SK-N-SH (cell line): ENCODE data around the gene ADD3. TPM values are rescaled to one million over a fixed set of nuclear protein-coding genes. Genes with fewer than 3 reads are reported as not detected.

ENCODE experiments used
- CTCF ChIA-PET: fragments of 300-600, 350-600 bp; formaldehyde crosslinking; extraction: SDS; loops from one replicate; lab custom pipeline; 2021; lab: Yijun Ruan, JAX
- POLR2A ChIA-PET: fragments of 350-600 bp; sonication (Branson Sonifier 250); formaldehyde crosslinking; extraction: SDS; loops from one replicate; lab custom pipeline; 2020; ENCODE audit warnings: antibody characterized with exemption, inconsistent platforms; lab: Yijun Ruan, JAX
- DNase-seq: peaks from one replicate; pipeline ENCODE4 v3.0.0; 2012
- H2AFZ ChIP-seq: fragments of 200-600 bp; sonication (generic); 2 replicates; pipeline ENCODE4 v1.8.1; 2016; ENCODE audit warnings: antibody characterized with exemption, mild to moderate bottlenecking, low read depth
- H3F3A ChIP-seq: fragments of 200-600 bp; sonication (generic); replicated peaks from 2 replicates; pipeline ENCODE3; 2016; ENCODE audit warnings: antibody characterized with exemption, mild to moderate bottlenecking; ENCODE audit not compliant: insufficient read depth
- H3K27ac ChIP-seq, 2 experiments: fragments of 200-500 bp in 1 of 2; fragments of 200-600 bp in 1 of 2; sonication (Bioruptor generic) in 1 of 2; sonication (generic), shearing (Covaris generic) in 1 of 2; 2 replicates each; pipeline versions ENCODE4 v1.5.1 to v1.6.1; 2014 to 2016; ENCODE audit warnings: low read depth in 2 of 2, inconsistent platforms in 1 of 2, low read length in 1 of 2, mild to moderate bottlenecking in 1 of 2, mixed read lengths in 1 of 2
- H3K27me3 ChIP-seq: fragments of 200-600 bp; sonication (generic), shearing (Covaris generic); 2 replicates; pipeline ENCODE4 v1.6.1; 2016; ENCODE audit warnings: mixed run types; ENCODE audit not compliant: insufficient read depth
- H3K36me3 ChIP-seq, 2 experiments: fragments of 200-500 bp in 1 of 2; fragments of 200-600 bp in 1 of 2; sonication (Bioruptor generic) in 1 of 2; sonication (generic) in 1 of 2; replicated peaks in 1 of 2; 2 replicates each; pipeline versions ENCODE3 to v1.5.1; 2014 to 2016; ENCODE audit warnings: low read length in 1 of 2, mild to moderate bottlenecking in 1 of 2; ENCODE audit not compliant: insufficient read depth in 2 of 2, control insufficient read depth in 1 of 2
- H3K4me1 ChIP-seq, 2 experiments: fragments of 200-500 bp in 1 of 2; fragments of 200-600 bp in 1 of 2; sonication (Bioruptor generic) in 1 of 2; sonication (generic), shearing (Covaris generic) in 1 of 2; 2 replicates each; pipeline versions ENCODE4 v1.5.1 to v1.6.1; 2014 to 2016; ENCODE audit warnings: low read depth in 1 of 2, low read length in 1 of 2, mixed run types in 1 of 2; ENCODE audit not compliant: insufficient read depth in 2 of 2, control insufficient read depth in 1 of 2
- H3K4me2 ChIP-seq: fragments of 200-600 bp; sonication (generic), shearing (Covaris generic); 2 replicates; pipeline ENCODE4 v1.6.1; 2017; ENCODE audit warnings: mixed run types
- H3K4me3 ChIP-seq, 2 experiments: fragments of 200-500 bp in 1 of 2; fragments of 200-600 bp in 1 of 2; sonication (Bioruptor generic) in 1 of 2; sonication (generic), shearing (Covaris generic) in 1 of 2; 2 replicates each; pipeline versions ENCODE4 v1.5.1 to v1.8.1; 2014 to 2016; ENCODE audit warnings: low read depth in 2 of 2, inconsistent platforms in 1 of 2, low read length in 1 of 2, mild to moderate bottlenecking in 1 of 2, mixed read lengths in 1 of 2, moderate library complexity in 1 of 2
- H3K79me2 ChIP-seq: fragments of 200-600 bp; sonication (generic); 2 replicates; pipeline ENCODE4 v1.8.1; 2017; ENCODE audit warnings: mild to moderate bottlenecking; ENCODE audit not compliant: insufficient read depth
- H3K9ac ChIP-seq: fragments of 200-600 bp; sonication (generic); 2 replicates; pipeline ENCODE4 v1.6.1; 2017; ENCODE audit warnings: mixed run types
- H3K9me2 ChIP-seq: fragments of 200-600 bp; sonication (generic); 2 replicates; pipeline ENCODE4 v1.6.1; 2017; ENCODE audit warnings: mixed run types
- H3K9me3 ChIP-seq: fragments of 200-600 bp; sonication (generic); 2 replicates; pipeline ENCODE4 v1.6.1; 2017; ENCODE audit warnings: mixed run types, mild to moderate bottlenecking, moderate library complexity
- H4K20me1 ChIP-seq: fragments of 200-600 bp; sonication (generic); 2 replicates; pipeline ENCODE4 v1.6.1; 2017; ENCODE audit warnings: mild to moderate bottlenecking, mixed run types; ENCODE audit not compliant: insufficient read depth
- CHD2 ChIP-seq: fragments of 150-350 bp; IDR thresholded peaks from 2 replicates; pipeline ENCODE4 v1.6.1; 2018; ENCODE audit warnings: low read length; ENCODE audit not compliant: partially characterized antibody
- ELF1 ChIP-seq: IDR thresholded peaks from 2 replicates; pipeline ENCODE4 v1.4.0; 2012
- FOSL2 ChIP-seq: IDR thresholded peaks from 2 replicates; pipeline ENCODE4 v1.4.0; 2012; ENCODE audit warnings: low read depth, mild to moderate bottlenecking, moderate library complexity, borderline replicate concordance
- FOXJ3 ChIP-seq: sonication (generic); formaldehyde crosslinking; IDR thresholded peaks from 2 replicates; pipeline ENCODE4 v1.5.1; 2020; ENCODE audit warnings: mild to moderate bottlenecking, missing genetic modification reagents
- GABPA ChIP-seq: IDR thresholded peaks from 2 replicates; pipeline ENCODE4 v1.4.0; 2012; ENCODE audit warnings: low read depth, mild to moderate bottlenecking
- GATA2 ChIP-seq: sonication (generic); formaldehyde crosslinking; IDR thresholded peaks from 2 replicates; pipeline ENCODE4 v1.5.0; 2020; ENCODE audit warnings: mild to moderate bottlenecking, missing genetic modification reagents
- MEF2A ChIP-seq: IDR thresholded peaks from 2 replicates; pipeline ENCODE4 v1.4.0; 2012; ENCODE audit warnings: low read depth, borderline replicate concordance
- NFIC ChIP-seq: IDR thresholded peaks from 2 replicates; pipeline ENCODE4 v1.4.0; 2012; ENCODE audit warnings: borderline replicate concordance
- NRF1 ChIP-seq: IDR thresholded peaks from 2 replicates; pipeline ENCODE4 v1.6.1; 2012; ENCODE audit warnings: low read depth, mild to moderate bottlenecking, low read length
- RFX5 ChIP-seq: IDR thresholded peaks from 2 replicates; pipeline ENCODE4 v1.6.1; 2012; ENCODE audit warnings: mild to moderate bottlenecking, improper control_type of control experiment, low read length
- RXRA ChIP-seq: IDR thresholded peaks from 2 replicates; pipeline ENCODE4 v1.4.0; 2012; ENCODE audit warnings: low read depth, mild to moderate bottlenecking, borderline replicate concordance
- SIN3A ChIP-seq: IDR thresholded peaks from 2 replicates; pipeline ENCODE4 v1.6.1; 2012; ENCODE audit warnings: low read depth, mild to moderate bottlenecking, low read length, moderate library complexity, borderline replicate concordance
- SMC3 ChIP-seq: IDR thresholded peaks from 2 replicates; pipeline ENCODE4 v1.6.1; 2012; ENCODE audit warnings: low read depth, low read length, improper control_type of control experiment
- TAF1 ChIP-seq: IDR thresholded peaks from 2 replicates; pipeline ENCODE4 v1.6.1; 2012; ENCODE audit warnings: low read depth, mild to moderate bottlenecking, low read length, moderate library complexity, borderline replicate concordance
- TCF12 ChIP-seq: IDR thresholded peaks from 2 replicates; pipeline ENCODE4 v1.4.0; 2012
- TEAD4 ChIP-seq: IDR thresholded peaks from 2 replicates; pipeline ENCODE4 v1.4.0; 2012; ENCODE audit warnings: mild to moderate bottlenecking, borderline replicate concordance; ENCODE audit not compliant: insufficient read depth
- WGBS: methylation state at CpG from one replicate; pipeline ENCODE4 v1.1.6; 2017; ENCODE audit warnings: low lambda C conversion rate; 5-methylcytosine and 5-hydroxymethylcytosine counted together
- polyA plus RNA-seq, 3 experiments: library from polyadenylated mRNA; depleted of rRNA; stranded (reverse); fragments of >200 nt; gene quantifications; 2 replicates each; pipeline ENCODE4 v1.2.3, GENCODE V29; 2012
- TF ChIP-seq, protein P1 (sequence below): fragments of 150-350 bp; IDR thresholded peaks from 2 replicates; pipeline ENCODE4 v1.6.1; 2017; ENCODE audit warnings: antibody characterized with exemption, low read length, low read depth, borderline replicate concordance
- TF ChIP-seq, protein P2 (sequence below): IDR thresholded peaks from 2 replicates; pipeline ENCODE4 v1.4.0; 2012; ENCODE audit warnings: low read depth, borderline replicate concordance
- TF ChIP-seq, protein P3 (sequence below): fragments of 150-350 bp; IDR thresholded peaks from 2 replicates; pipeline ENCODE4 v1.6.1; 2016; ENCODE audit warnings: mild to moderate bottlenecking, low read depth, low read length
- TF ChIP-seq, protein P4 (sequence below): IDR thresholded peaks from 2 replicates; pipeline ENCODE4; 2012
- TF ChIP-seq, protein P5 (sequence below): IDR thresholded peaks from 2 replicates; pipeline ENCODE4 v1.4.0; 2012; ENCODE audit warnings: low read depth

The ADD3 gene
- polyA plus RNA-seq, 1 of the 3 experiments (the other 2 are of a cell fraction), result 27.6 TPM

DNA sequence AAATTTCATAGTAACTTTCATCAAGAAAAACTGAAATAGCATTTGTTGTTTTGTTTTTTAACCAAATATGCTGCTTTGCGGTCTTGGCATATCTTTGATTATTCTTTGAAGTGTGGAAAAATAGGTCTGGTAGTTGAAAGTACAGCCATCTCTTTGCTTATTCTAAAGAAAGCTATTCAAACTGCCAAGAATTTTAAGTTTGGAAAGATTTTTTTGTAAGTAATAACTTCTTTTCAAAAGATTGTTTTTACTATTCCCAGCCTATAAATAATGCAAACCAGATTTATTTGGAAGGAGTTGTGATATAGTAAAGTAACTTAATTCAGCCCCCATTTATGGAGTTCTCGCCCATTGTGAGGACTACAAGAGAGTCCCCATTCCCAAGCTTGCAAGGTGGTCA, 87.0 kb downstream of the ADD3 start:
- Histone ChIP-seq H3K4me3 (no peak overlapping the region), H3K79me2 (peaks cover 33% of the 10 kb centered on the region), H3K9me3 (no peaks in the 10 kb centered on the region), H3K9me2 (no peaks in the 10 kb centered on the region), H3K27me3 (no peaks in the 10 kb centered on the region), H3K36me3 (no peaks in the 10 kb centered on the region), H3K4me2 (no peak overlapping the region), H3F3A (peaks cover 8% of the 10 kb centered on the region), H2AFZ (no peak overlapping the region), H3K27ac (no peak overlapping the region), H3K4me1 (no peaks in the 10 kb centered on the region; a peak in 2 of 4 replicates), H3K9ac (no peak overlapping the region), H4K20me1 (no peaks in the 10 kb centered on the region; the same call in 1 of the 2 replicates)
- ChIA-PET CTCF (interaction anchor here (0.8 to 1.5 kb wide), 5 partner anchors 21 to 211 kb away, joined by 3 to 6 read pairs (median 4); no protein-coding TSS in a partner anchor), POLR2A (no interaction called here)
- TF ChIP-seq RXRA (no peak), GABPA (no peak), TCF12 (no peak), TAF1 (no peak), MEF2A (no peak)
- WGBS, result 97% methylated on average over 2 of the region's 2 CpGs
- no peak for DNase-seq

DNA sequence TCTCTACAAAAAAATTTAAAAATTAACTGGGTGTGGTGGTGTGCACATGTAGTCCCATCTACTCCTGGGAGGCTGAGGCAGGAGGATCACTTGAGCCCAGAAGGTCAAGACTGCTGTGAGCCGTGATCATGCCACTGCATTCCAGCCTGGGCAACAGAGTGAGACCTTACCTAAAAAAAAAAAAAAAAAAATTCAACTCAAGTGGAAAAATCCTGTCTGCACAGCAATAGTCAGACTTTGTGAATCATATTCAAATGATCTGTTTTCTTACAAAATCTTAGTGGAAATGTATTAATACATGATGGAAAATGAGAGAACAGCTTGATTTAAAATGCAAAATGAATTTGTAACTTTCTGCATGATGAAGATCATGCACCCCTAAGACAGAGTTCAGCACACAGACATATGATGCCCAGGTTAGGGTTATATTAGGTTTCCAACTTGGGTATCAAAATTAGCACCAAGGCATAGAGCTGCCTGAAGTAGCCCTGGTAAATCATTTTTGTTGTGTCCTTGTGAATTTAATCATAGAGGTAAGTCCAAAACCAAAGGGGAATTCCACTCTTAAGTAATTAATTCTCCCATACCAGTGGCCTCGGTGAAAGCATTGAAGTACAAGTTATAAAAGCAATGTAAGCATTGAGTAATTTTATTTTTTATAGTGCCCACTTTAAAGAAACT, 93.8 kb downstream of the ADD3 start:
- no peak for TF ChIP-seq MEF2A
- no peak for TF ChIP-seq SIN3A
- no peak for TF ChIP-seq NRF1
- TF ChIP-seq ELF1, result no peak
- no peak for TF ChIP-seq FOSL2
- TF ChIP-seq, protein P1, sequence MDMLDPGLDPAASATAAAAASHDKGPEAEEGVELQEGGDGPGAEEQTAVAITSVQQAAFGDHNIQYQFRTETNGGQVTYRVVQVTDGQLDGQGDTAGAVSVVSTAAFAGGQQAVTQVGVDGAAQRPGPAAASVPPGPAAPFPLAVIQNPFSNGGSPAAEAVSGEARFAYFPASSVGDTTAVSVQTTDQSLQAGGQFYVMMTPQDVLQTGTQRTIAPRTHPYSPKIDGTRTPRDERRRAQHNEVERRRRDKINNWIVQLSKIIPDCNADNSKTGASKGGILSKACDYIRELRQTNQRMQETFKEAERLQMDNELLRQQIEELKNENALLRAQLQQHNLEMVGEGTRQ, result no peak
- TF ChIP-seq GABPA, result no peak
- TF ChIP-seq RFX5, result no peak
- TF ChIP-seq, protein P2, sequence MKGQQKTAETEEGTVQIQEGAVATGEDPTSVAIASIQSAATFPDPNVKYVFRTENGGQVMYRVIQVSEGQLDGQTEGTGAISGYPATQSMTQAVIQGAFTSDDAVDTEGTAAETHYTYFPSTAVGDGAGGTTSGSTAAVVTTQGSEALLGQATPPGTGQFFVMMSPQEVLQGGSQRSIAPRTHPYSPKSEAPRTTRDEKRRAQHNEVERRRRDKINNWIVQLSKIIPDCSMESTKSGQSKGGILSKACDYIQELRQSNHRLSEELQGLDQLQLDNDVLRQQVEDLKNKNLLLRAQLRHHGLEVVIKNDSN, result no peak
- no peak for TF ChIP-seq NFIC
- TF ChIP-seq RXRA, result no peak
- TF ChIP-seq CHD2, result no peak
- no peak for TF ChIP-seq TEAD4
- TF ChIP-seq, protein P3, sequence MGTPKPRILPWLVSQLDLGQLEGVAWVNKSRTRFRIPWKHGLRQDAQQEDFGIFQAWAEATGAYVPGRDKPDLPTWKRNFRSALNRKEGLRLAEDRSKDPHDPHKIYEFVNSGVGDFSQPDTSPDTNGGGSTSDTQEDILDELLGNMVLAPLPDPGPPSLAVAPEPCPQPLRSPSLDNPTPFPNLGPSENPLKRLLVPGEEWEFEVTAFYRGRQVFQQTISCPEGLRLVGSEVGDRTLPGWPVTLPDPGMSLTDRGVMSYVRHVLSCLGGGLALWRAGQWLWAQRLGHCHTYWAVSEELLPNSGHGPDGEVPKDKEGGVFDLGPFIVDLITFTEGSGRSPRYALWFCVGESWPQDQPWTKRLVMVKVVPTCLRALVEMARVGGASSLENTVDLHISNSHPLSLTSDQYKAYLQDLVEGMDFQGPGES, result no peak
- TF ChIP-seq FOXJ3 (CRISPR knock-in tag), result no peak
- no peak for TF ChIP-seq GATA2 (CRISPR knock-in tag)
- TF ChIP-seq, protein P4, sequence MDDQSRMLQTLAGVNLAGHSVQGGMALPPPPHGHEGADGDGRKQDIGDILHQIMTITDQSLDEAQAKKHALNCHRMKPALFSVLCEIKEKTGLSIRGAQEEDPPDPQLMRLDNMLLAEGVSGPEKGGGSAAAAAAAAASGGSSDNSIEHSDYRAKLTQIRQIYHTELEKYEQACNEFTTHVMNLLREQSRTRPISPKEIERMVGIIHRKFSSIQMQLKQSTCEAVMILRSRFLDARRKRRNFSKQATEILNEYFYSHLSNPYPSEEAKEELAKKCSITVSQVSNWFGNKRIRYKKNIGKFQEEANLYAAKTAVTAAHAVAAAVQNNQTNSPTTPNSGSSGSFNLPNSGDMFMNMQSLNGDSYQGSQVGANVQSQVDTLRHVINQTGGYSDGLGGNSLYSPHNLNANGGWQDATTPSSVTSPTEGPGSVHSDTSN, result no peak
- TF ChIP-seq SMC3, result no peak
- TF ChIP-seq, protein P5, sequence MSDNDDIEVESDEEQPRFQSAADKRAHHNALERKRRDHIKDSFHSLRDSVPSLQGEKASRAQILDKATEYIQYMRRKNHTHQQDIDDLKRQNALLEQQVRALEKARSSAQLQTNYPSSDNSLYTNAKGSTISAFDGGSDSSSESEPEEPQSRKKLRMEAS, result no peak
- Histone ChIP-seq H3K9ac (no peak overlapping the region), H3K27ac (no peak overlapping the region), H3K36me3 (peaks cover 11 to 18% of the 10 kb centered on the region in 2 experiments), H3K79me2 (peaks cover 24% of the 10 kb centered on the region), H2AFZ (no peak overlapping the region), H4K20me1 (no peaks in the 10 kb centered on the region; the same call in 1 of the 2 replicates), H3K9me2 (no peaks in the 10 kb centered on the region), H3F3A (no peaks in the 10 kb centered on the region), H3K4me3 (no peak overlapping the region), H3K4me1 (peaks cover 0 to 2% of the 10 kb centered on the region in 2 experiments; a peak in 1 of 4 replicates), H3K4me2 (no peak overlapping the region), H3K9me3 (no peaks in the 10 kb centered on the region), H3K27me3 (no peaks in the 10 kb centered on the region)
- WGBS, result 64% methylated on average over 2 of the region's 2 CpGs
- no peak for DNase-seq
- POLR2A ChIA-PET, result no interaction called here
- CTCF ChIA-PET, result no interaction called here
